Esophagus squamous epithelium (tissue), 4 donors: ENCODE measurements around the gene SYNPO.

Experiments used
- POLR2A ChIP-seq, 4 donors: fragments of 450-650 bp; IDR thresholded peaks; one replicate each; pipeline ENCODE4 v1.6.1; 2017; ENCODE audit warnings: antibody characterized with exemption in 4 of 4, mild to moderate bottlenecking in 4 of 4, moderate library complexity in 3 of 4
- TF ChIP-seq, protein P1 (sequence below), 6 experiments: fragments of 450-650 bp in 4 of 6; fragments of 200-600 bp in 2 of 6; sonication (generic) in 2 of 6; IDR thresholded peaks; one replicate each; pipeline ENCODE4 v1.5.1; 2016 to 2019; ENCODE audit warnings: antibody characterized with exemption in 6 of 6, mild to moderate bottlenecking in 4 of 6, moderate library complexity in 4 of 6

DNA sequence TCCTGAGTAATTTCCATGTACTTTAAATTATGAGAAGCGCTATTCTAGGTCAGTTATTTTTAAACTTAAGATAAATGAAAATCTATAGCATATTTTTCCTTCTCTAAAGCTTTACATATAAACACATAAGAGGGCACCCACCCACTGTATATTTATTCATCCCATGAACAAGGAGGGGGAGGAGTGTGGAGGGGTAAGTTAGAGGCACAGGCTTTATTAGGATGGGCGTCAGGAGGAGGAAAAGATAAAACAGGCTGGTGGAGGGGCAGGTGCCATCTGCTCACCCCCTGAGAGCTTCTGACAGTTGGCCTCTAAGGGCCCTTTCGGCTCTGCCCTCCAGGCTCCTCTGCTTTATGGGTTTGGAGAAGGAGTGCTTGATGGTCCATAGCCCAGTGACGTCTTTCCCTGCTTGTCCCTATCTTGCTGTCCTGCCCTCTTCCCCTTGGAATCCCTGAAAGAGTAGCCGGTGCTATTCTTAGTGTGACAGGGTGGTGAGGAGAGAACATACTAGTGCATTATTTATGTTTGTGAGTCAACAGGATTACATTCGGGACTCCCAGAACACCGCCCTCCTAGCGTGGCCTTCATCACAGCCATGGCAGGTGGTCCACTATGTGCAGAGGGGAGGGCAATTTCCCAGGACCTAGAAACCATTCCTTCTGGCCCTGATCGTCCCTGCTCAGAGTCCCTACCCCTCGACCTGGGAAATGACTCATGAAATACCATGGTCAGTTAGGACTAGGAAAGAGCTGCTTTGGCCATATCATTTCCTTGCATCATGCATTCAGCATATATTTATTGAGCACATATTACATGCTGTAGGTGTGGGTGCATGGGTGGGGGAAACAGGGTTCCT lies 7.9 kb upstream of the SYNPO start:
- TF ChIP-seq, protein P1, sequence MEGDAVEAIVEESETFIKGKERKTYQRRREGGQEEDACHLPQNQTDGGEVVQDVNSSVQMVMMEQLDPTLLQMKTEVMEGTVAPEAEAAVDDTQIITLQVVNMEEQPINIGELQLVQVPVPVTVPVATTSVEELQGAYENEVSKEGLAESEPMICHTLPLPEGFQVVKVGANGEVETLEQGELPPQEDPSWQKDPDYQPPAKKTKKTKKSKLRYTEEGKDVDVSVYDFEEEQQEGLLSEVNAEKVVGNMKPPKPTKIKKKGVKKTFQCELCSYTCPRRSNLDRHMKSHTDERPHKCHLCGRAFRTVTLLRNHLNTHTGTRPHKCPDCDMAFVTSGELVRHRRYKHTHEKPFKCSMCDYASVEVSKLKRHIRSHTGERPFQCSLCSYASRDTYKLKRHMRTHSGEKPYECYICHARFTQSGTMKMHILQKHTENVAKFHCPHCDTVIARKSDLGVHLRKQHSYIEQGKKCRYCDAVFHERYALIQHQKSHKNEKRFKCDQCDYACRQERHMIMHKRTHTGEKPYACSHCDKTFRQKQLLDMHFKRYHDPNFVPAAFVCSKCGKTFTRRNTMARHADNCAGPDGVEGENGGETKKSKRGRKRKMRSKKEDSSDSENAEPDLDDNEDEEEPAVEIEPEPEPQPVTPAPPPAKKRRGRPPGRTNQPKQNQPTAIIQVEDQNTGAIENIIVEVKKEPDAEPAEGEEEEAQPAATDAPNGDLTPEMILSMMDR (IDR thresholded peaks at IDR 0.05): no peak
- no peak for TF ChIP-seq POLR2A (IDR thresholded peaks at IDR 0.05)
